Endothelial cell of umbilical vein (primary cell): ENCODE data around the gene SUMF1.

ENCODE experiments used
- EZH2 ChIP-seq: IDR thresholded peaks from 2 replicates; pipeline ENCODE4 v1.6.1; 2012; ENCODE audit warnings: borderline replicate concordance, low read depth, mild to moderate bottlenecking, moderate library complexity, low read length, inconsistent platforms; ENCODE audit not compliant: severe bottlenecking
- FOS ChIP-seq: IDR thresholded peaks from 2 replicates; pipeline ENCODE4 v1.6.1; 2011; ENCODE audit warnings: mild to moderate bottlenecking, low read length, moderate library complexity, borderline replicate concordance; ENCODE audit not compliant: insufficient read depth
- GATA2 ChIP-seq: IDR thresholded peaks from 2 replicates; pipeline ENCODE4 v1.7.0; 2011; ENCODE audit warnings: low read depth, mild to moderate bottlenecking, moderate library complexity, mixed read lengths, low read length; ENCODE audit not compliant: insufficient read length, insufficient read depth
- JUN ChIP-seq: IDR thresholded peaks from 2 replicates; pipeline ENCODE4 v1.6.1; 2011; ENCODE audit warnings: borderline replicate concordance, low read depth; ENCODE audit not compliant: insufficient read length, insufficient read depth
- MAX ChIP-seq: IDR thresholded peaks from 2 replicates; pipeline ENCODE4 v1.6.1; 2011; ENCODE audit not compliant: insufficient read depth, insufficient read length
- POLR2A ChIP-seq: IDR thresholded peaks from 2 replicates; pipeline ENCODE4 v1.6.1; 2012; ENCODE audit warnings: low read depth, mild to moderate bottlenecking, control low read depth, low read length
- POLR2AphosphoS5 ChIP-seq: IDR thresholded peaks from 2 replicates; pipeline ENCODE4 v1.6.1; 2012; ENCODE audit warnings: low read depth, mild to moderate bottlenecking, control low read depth, low read length, moderate library complexity; ENCODE audit not compliant: insufficient read depth
- TF ChIP-seq, protein P1 (sequence below), 2 donors: IDR thresholded peaks; 1 replicate in 1 of 2; 2 replicates in 1 of 2; pipeline ENCODE4 v1.5.1; 2011; ENCODE audit warnings: low read length in 2 of 2, mild to moderate bottlenecking in 2 of 2, moderate library complexity in 2 of 2, control low read depth in 1 of 2, inconsistent platforms in 1 of 2, low read depth in 1 of 2; ENCODE audit not compliant: insufficient read depth in 1 of 2; ENCODE audit errors: extremely low read depth in 1 of 2

- TF ChIP-seq POLR2A: no peak
- TF ChIP-seq EZH2: no peak
- TF ChIP-seq MAX: no peak
- TF ChIP-seq FOS: no peak
- TF ChIP-seq, protein P1, sequence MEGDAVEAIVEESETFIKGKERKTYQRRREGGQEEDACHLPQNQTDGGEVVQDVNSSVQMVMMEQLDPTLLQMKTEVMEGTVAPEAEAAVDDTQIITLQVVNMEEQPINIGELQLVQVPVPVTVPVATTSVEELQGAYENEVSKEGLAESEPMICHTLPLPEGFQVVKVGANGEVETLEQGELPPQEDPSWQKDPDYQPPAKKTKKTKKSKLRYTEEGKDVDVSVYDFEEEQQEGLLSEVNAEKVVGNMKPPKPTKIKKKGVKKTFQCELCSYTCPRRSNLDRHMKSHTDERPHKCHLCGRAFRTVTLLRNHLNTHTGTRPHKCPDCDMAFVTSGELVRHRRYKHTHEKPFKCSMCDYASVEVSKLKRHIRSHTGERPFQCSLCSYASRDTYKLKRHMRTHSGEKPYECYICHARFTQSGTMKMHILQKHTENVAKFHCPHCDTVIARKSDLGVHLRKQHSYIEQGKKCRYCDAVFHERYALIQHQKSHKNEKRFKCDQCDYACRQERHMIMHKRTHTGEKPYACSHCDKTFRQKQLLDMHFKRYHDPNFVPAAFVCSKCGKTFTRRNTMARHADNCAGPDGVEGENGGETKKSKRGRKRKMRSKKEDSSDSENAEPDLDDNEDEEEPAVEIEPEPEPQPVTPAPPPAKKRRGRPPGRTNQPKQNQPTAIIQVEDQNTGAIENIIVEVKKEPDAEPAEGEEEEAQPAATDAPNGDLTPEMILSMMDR (IDR thresholded peaks at IDR 0.05; ENCODE audit: extremely low read depth in 1 of 2, insufficient read depth in 1 of 2, low read depth in 1 of 2, low read length in 2 of 2): no peak
- no peak for TF ChIP-seq POLR2AphosphoS5
- no peak for TF ChIP-seq GATA2
- no peak for TF ChIP-seq JUN
Observed at GRCh38 chr3:4416427-4416945, 50.6 kb downstream of the SUMF1 start.
